ENCODE results near the gene ADAMTS6. TPM values are rescaled to one million over a fixed set of nuclear protein-coding genes. Genes with fewer than 3 reads are reported as not detected.
"Not testable (repeated sequence)": the region's sequence is repeated elsewhere in the genome, so short reads cannot be mapped to it uniquely, and the experiment has no call there.

ADAMTS6 gene
- total RNA-seq, 1 donor from 2014 or later: 16.7 TPM

GRCh38 chr5:65327582-65327981 lies 154.1 kb downstream of the ADAMTS6 start:
- Mint-ChIP-seq H3K9me3 (ENCODE audit: unreplicated experiment) (no peaks in the 10 kb centered on the region), H3K27ac (ENCODE audit: unreplicated experiment) (no peak overlapping the region), H3K4me3 (ENCODE audit: unreplicated experiment) (no peak overlapping the region), H3K36me3 (ENCODE audit: low read depth, unreplicated experiment) (no peaks in the 10 kb centered on the region), H3K27me3 (ENCODE audit: unreplicated experiment) (no peaks in the 10 kb centered on the region), H3K4me1 (ENCODE audit: unreplicated experiment) (no peaks in the 10 kb centered on the region)
- no peak for TF ChIP-seq CTCF (IDR thresholded peaks at IDR 0.05; ENCODE audit: unreplicated experiment)
- DNase-seq (ENCODE audit: low spot score): no peak

GRCh38 chr5:65326922-65327321 lies 154.8 kb downstream of the ADAMTS6 start:
- Mint-ChIP-seq H3K36me3 (ENCODE audit: low read depth, unreplicated experiment) (no peaks in the 10 kb centered on the region), H3K4me1 (ENCODE audit: unreplicated experiment) (no peaks in the 10 kb centered on the region), H3K27me3 (ENCODE audit: unreplicated experiment) (no peaks in the 10 kb centered on the region), H3K9me3 (ENCODE audit: unreplicated experiment) (no peaks in the 10 kb centered on the region), H3K4me3 (ENCODE audit: unreplicated experiment) (no peak overlapping the region), H3K27ac (ENCODE audit: unreplicated experiment) (no peak overlapping the region)
- TF ChIP-seq CTCF (IDR thresholded peaks at IDR 0.05; ENCODE audit: unreplicated experiment): no peak
- no peak for DNase-seq (ENCODE audit: low spot score)

GRCh38 chr5:65324226-65324625 lies 157.5 kb downstream of the ADAMTS6 start:
- no peaks in the 10 kb centered on the region for H3K27me3 Mint-ChIP-seq (ENCODE audit: unreplicated experiment)
- no peak for TF ChIP-seq CTCF (IDR thresholded peaks at IDR 0.05; ENCODE audit: unreplicated experiment)
- peaks cover 5% of the 10 kb centered on the region for H3K36me3 Mint-ChIP-seq (ENCODE audit: low read depth, unreplicated experiment)
- no peaks in the 10 kb centered on the region for H3K4me1 Mint-ChIP-seq (ENCODE audit: unreplicated experiment)
- DNase-seq (ENCODE audit: low spot score): no peak
- H3K4me3 Mint-ChIP-seq (ENCODE audit: unreplicated experiment): no peak overlapping the region
- H3K27ac Mint-ChIP-seq (ENCODE audit: unreplicated experiment): no peak overlapping the region
- H3K9me3 Mint-ChIP-seq (ENCODE audit: unreplicated experiment): no peaks in the 10 kb centered on the region

- H3K27me3 Mint-ChIP-seq (ENCODE audit: unreplicated experiment); H3K27ac Mint-ChIP-seq (ENCODE audit: unreplicated experiment); H3K9me3 Mint-ChIP-seq (ENCODE audit: unreplicated experiment); H3K4me3 Mint-ChIP-seq (ENCODE audit: unreplicated experiment); H3K4me1 Mint-ChIP-seq (ENCODE audit: unreplicated experiment); DNase-seq (ENCODE audit: low spot score): not testable (repeated sequence)
- peaks cover 10% of the 10 kb centered on the region for H3K36me3 Mint-ChIP-seq (ENCODE audit: low read depth, unreplicated experiment)
Observed at GRCh38 chr5:65320704-65321103, 161.0 kb downstream of the ADAMTS6 start.

GRCh38 chr5:65320250-65320649 lies 161.5 kb downstream of the ADAMTS6 start:
- Mint-ChIP-seq H3K27me3 (ENCODE audit: unreplicated experiment) (no peaks in the 10 kb centered on the region), H3K9me3 (ENCODE audit: unreplicated experiment) (no peaks in the 10 kb centered on the region)

More at GRCh38 chr5:65320250-65320649, 161.5 kb downstream of the ADAMTS6 start:
- Mint-ChIP-seq H3K36me3 (ENCODE audit: low read depth, unreplicated experiment) (peaks cover 10% of the 10 kb centered on the region), H3K4me1 (ENCODE audit: unreplicated experiment) (no peaks in the 10 kb centered on the region), H3K27ac (ENCODE audit: unreplicated experiment) (no peak overlapping the region), H3K4me3 (ENCODE audit: unreplicated experiment) (no peak overlapping the region)
- no peak for DNase-seq (ENCODE audit: low spot score)
- TF ChIP-seq CTCF (IDR thresholded peaks at IDR 0.05; ENCODE audit: unreplicated experiment): no peak
